ENCODE measurements around the gene IFNGR1.

The IFNGR1 gene

DNA sequence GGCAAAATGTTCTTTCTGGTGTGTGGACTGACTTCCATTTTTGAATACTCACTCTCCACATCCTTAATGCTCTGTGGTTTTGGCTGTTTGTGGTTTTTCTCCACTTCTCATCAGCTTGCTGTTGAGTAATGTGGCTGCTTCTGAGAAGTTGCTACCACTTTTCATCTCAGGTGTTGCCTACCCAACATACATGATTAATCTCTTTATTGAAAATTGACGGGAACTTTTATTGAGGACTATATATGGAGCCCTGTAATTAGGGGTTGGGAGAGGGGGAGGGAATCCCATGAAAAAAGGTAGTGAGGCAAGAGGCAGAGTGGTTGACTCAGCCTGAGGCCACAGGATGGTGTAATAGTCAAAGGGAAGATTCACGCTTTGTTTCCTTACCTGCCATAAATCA lies 63.4 kb downstream of the IFNGR1 start:
- no peak for TF ChIP-seq CTCF (conservative IDR thresholded peaks at IDR 0.05; ENCODE audit: low read length)
- DNase-seq (ENCODE audit: low read depth) = peak; percentile 44
- H3K4me3 ChIP-seq (ENCODE audit: low read length) = no peak overlapping the region

DNA sequence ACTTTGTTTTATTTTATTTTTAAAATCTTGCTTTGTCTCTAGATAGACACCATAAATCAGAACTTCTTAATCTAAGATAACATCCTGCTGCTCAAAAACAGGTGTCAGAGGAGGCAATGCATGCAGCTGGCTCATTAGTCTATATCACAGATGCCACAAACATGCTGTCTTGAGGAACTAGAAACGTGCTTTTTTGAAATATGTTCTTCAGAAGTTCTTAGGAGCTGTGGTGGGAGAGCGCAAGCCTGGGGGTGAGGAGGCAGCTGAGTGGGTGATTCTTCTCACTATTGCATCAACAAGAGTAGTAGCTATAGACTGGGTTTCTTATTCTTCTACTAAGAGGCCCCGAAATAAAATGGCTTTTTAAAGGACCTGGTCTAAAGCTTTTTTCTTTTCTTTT lies 69.1 kb downstream of the IFNGR1 start:
- DNase-seq (ENCODE audit: low read depth) = no peak
- no peak for TF ChIP-seq CTCF (conservative IDR thresholded peaks at IDR 0.05; ENCODE audit: low read length)
- no peak overlapping the region for H3K4me3 ChIP-seq (ENCODE audit: low read length)

DNA sequence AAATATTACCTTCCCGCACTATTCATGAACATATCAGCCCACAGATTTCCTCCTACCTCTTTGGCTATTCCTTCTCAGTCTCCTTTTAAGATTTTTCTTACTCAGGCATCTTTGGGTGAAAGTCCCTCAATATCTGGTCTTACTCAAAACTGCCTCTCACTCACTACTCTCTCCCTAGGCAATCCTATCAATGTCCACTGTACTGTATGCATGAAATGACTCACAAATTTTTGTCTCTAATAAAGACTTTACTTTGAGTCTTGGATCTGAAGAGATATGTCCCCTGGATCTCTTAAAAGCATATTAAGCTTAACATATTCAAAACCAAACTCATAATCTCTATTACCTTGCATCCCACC lies 70.2 kb downstream of the IFNGR1 start:
- DNase-seq (ENCODE audit: low read depth) = no peak
- TF ChIP-seq CTCF (conservative IDR thresholded peaks at IDR 0.05; ENCODE audit: low read length) = no peak
- no peak overlapping the region for H3K4me3 ChIP-seq (ENCODE audit: low read length)

- no peak overlapping the region for H3K4me3 ChIP-seq (ENCODE audit: low read length)
- TF ChIP-seq CTCF (conservative IDR thresholded peaks at IDR 0.05; ENCODE audit: low read length) = no peak
- DNase-seq (ENCODE audit: low read depth) = peak; percentile 52
Measured at GRCh38 chr6:137148306-137149034, 70.7 kb downstream of the IFNGR1 start.

All from AG10803 (cell line).